DND-41 (cell line): ENCODE measurements around the gene OLFML1.

Source experiments
- EZH2 ChIP-seq: IDR thresholded peaks from 3 replicates; pipeline ENCODE4 v1.6.1; 2012; ENCODE audit warnings: borderline replicate concordance, low read depth, mild to moderate bottlenecking, moderate library complexity, low read length, inconsistent platforms; ENCODE audit not compliant: severe bottlenecking
- TF ChIP-seq, protein P1 (sequence below): IDR thresholded peaks from 2 replicates; pipeline ENCODE4 v1.5.1; 2012; ENCODE audit warnings: borderline replicate concordance, low read length, moderate library complexity, mild to moderate bottlenecking; ENCODE audit not compliant: poor library complexity, severe bottlenecking; ENCODE audit errors: extremely low read depth

DNA sequence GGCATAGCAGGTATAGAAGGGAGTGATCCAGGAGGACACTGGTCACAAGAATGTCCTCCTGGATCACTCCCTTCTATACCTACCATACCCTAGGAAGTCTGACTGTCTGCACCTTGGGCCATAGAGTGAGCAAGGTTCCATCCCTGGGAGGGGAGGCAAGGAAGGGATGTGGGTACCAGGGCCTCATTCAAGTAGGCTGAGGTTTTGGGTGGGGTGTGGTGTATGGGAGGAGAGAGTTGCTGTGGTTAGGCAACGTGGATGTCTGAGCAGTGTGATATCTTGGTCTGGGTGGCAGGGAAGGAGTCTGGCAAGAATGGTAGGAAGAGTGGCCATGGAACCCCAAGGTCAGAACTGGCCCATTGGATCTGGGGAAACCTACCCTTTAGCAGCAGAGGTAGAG is 41.7 kb downstream of the OLFML1 start:
- TF ChIP-seq, protein P1, sequence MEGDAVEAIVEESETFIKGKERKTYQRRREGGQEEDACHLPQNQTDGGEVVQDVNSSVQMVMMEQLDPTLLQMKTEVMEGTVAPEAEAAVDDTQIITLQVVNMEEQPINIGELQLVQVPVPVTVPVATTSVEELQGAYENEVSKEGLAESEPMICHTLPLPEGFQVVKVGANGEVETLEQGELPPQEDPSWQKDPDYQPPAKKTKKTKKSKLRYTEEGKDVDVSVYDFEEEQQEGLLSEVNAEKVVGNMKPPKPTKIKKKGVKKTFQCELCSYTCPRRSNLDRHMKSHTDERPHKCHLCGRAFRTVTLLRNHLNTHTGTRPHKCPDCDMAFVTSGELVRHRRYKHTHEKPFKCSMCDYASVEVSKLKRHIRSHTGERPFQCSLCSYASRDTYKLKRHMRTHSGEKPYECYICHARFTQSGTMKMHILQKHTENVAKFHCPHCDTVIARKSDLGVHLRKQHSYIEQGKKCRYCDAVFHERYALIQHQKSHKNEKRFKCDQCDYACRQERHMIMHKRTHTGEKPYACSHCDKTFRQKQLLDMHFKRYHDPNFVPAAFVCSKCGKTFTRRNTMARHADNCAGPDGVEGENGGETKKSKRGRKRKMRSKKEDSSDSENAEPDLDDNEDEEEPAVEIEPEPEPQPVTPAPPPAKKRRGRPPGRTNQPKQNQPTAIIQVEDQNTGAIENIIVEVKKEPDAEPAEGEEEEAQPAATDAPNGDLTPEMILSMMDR: no peak
- TF ChIP-seq EZH2: no peak
